Measurements from ENCODE around the gene PPP4R2.

Gene PPP4R2

DNA sequence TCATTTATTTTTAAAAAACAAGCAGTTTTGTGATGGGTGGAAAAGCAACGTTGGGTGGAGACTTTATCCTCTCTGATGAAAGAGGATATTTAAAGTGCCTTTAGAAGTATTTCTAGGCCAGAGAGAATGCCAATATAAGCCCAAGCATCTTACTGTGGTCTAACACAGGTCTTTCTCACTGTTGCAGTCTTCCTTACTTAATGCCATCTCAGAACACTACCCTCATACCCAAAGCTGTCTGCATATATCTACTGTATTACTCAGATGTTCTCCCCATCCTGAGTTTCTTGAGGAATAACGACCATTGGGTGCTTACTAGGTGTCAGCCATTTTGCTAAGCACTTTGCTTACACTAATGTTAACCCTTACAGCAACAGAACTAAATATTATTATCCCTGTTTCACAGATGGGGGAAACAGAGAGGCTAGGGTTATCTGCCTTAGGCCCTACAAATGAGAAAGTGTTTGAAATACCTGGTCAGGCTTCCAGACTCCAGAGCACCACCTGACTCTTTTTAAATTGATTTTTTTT is 35.0 kb downstream of the PPP4R2 start:
- H3K36me3 ChIP-seq (ENCODE audit: low read depth), result no peaks in the 10 kb centered on the region
- TF ChIP-seq, protein P1, sequence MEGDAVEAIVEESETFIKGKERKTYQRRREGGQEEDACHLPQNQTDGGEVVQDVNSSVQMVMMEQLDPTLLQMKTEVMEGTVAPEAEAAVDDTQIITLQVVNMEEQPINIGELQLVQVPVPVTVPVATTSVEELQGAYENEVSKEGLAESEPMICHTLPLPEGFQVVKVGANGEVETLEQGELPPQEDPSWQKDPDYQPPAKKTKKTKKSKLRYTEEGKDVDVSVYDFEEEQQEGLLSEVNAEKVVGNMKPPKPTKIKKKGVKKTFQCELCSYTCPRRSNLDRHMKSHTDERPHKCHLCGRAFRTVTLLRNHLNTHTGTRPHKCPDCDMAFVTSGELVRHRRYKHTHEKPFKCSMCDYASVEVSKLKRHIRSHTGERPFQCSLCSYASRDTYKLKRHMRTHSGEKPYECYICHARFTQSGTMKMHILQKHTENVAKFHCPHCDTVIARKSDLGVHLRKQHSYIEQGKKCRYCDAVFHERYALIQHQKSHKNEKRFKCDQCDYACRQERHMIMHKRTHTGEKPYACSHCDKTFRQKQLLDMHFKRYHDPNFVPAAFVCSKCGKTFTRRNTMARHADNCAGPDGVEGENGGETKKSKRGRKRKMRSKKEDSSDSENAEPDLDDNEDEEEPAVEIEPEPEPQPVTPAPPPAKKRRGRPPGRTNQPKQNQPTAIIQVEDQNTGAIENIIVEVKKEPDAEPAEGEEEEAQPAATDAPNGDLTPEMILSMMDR (IDR thresholded peaks at IDR 0.05; ENCODE audit: poor library complexity, severe bottlenecking), result no peak
- H3K27ac ChIP-seq (ENCODE audit: poor library complexity, severe bottlenecking), result no peak overlapping the region
- no peaks in the 10 kb centered on the region for H3K27me3 ChIP-seq (ENCODE audit: insufficient read depth, poor library complexity, severe bottlenecking)
- ATAC-seq (ENCODE audit: low read depth) (no peak), DNase-seq (ENCODE audit: low spot score) (no peak)
- H3K4me1 ChIP-seq (ENCODE audit: insufficient read depth, poor library complexity, severe bottlenecking), result peaks cover 20% of the 10 kb centered on the region
- no peaks in the 10 kb centered on the region for H3K9me3 ChIP-seq (ENCODE audit: severe bottlenecking)
- no peak overlapping the region for H3K4me3 ChIP-seq (ENCODE audit: severe bottlenecking)

- no peaks in the 10 kb centered on the region for H3K27me3 ChIP-seq (ENCODE audit: insufficient read depth, poor library complexity, severe bottlenecking)
- TF ChIP-seq, protein P1 (IDR thresholded peaks at IDR 0.05; ENCODE audit: poor library complexity, severe bottlenecking), result no peak
- DNase-seq (ENCODE audit: low spot score) (no peak), ATAC-seq (ENCODE audit: low read depth) (peak; percentile 74)
- H3K4me3 ChIP-seq (ENCODE audit: severe bottlenecking), result no peak overlapping the region
- peak overlapping the region; percentile 68 for H3K27ac ChIP-seq (ENCODE audit: poor library complexity, severe bottlenecking)
- no peaks in the 10 kb centered on the region for H3K9me3 ChIP-seq (ENCODE audit: severe bottlenecking)
- H3K36me3 ChIP-seq (ENCODE audit: low read depth), result 0 out of 2 replicates have a peak, but pooled peaks cover 4% of the 10 kb centered on the region
- H3K4me1 ChIP-seq (ENCODE audit: insufficient read depth, poor library complexity, severe bottlenecking), result peaks cover 20% of the 10 kb centered on the region
Observed at GRCh38 chr3:73036694-73037591, 40.3 kb downstream of the PPP4R2 start.

DNA sequence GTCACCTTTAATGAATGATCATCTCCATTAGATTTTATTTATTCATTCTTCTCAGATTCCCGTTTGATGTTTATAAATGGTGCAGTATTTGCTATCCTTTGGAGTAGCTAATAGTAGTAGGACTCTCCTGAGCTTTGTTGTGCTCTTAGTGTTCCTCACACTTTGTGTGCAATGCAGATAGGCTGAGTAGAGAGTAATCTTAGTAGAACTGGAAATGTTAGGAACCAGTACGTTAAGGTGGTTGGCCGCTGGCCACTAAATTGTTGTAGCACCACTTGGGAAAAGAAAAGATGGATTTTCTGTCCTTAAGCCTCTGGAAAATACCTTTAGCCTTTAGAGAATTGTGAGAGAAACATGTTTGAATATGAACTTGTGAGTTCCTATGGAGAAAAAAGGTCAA is 44.9 kb downstream of the PPP4R2 start:
- H3K4me3 ChIP-seq (ENCODE audit: severe bottlenecking), result no peak overlapping the region
- H3K4me1 ChIP-seq (ENCODE audit: insufficient read depth, poor library complexity, severe bottlenecking), result peaks cover 18% of the 10 kb centered on the region
- H3K27ac ChIP-seq (ENCODE audit: poor library complexity, severe bottlenecking), result no peak overlapping the region
- H3K36me3 ChIP-seq (ENCODE audit: low read depth), result 0 out of 2 replicates have a peak, but pooled peaks cover 9% of the 10 kb centered on the region
- H3K27me3 ChIP-seq (ENCODE audit: insufficient read depth, poor library complexity, severe bottlenecking), result no peaks in the 10 kb centered on the region
- no peaks in the 10 kb centered on the region for H3K9me3 ChIP-seq (ENCODE audit: severe bottlenecking)
- DNase-seq (ENCODE audit: low spot score) (no peak), ATAC-seq (ENCODE audit: low read depth) (no peak)
- TF ChIP-seq, protein P1 (IDR thresholded peaks at IDR 0.05; ENCODE audit: poor library complexity, severe bottlenecking), result no peak

GRCh38 chr3:73043414-73043813 is 46.8 kb downstream of the PPP4R2 start:
- Histone ChIP-seq H3K9me3 (ENCODE audit: severe bottlenecking) (no peaks in the 10 kb centered on the region), H3K27me3 (ENCODE audit: insufficient read depth, poor library complexity, severe bottlenecking) (no peaks in the 10 kb centered on the region), H3K36me3 (ENCODE audit: low read depth) (peaks cover 24% of the 10 kb centered on the region), H3K4me1 (ENCODE audit: insufficient read depth, poor library complexity, severe bottlenecking) (peaks cover 9% of the 10 kb centered on the region), H3K27ac (ENCODE audit: poor library complexity, severe bottlenecking) (no peak overlapping the region), H3K4me3 (ENCODE audit: severe bottlenecking) (no peak overlapping the region)
- DNase-seq (ENCODE audit: low spot score) (no peak), ATAC-seq (ENCODE audit: low read depth) (no peak)
- TF ChIP-seq, protein P1 (IDR thresholded peaks at IDR 0.05; ENCODE audit: poor library complexity, severe bottlenecking), result no peak

- ATAC-seq (ENCODE audit: low read depth) (no peak), DNase-seq (ENCODE audit: low spot score) (no peak)
- H3K36me3 ChIP-seq (ENCODE audit: low read depth), result peaks cover 37% of the 10 kb centered on the region
- no peaks in the 10 kb centered on the region for H3K9me3 ChIP-seq (ENCODE audit: severe bottlenecking)
- no peak overlapping the region for H3K27ac ChIP-seq (ENCODE audit: poor library complexity, severe bottlenecking)
- no peaks in the 10 kb centered on the region for H3K27me3 ChIP-seq (ENCODE audit: insufficient read depth, poor library complexity, severe bottlenecking)
- H3K4me1 ChIP-seq (ENCODE audit: insufficient read depth, poor library complexity, severe bottlenecking), result peaks cover 9% of the 10 kb centered on the region
- no peak overlapping the region for H3K4me3 ChIP-seq (ENCODE audit: severe bottlenecking)
- TF ChIP-seq, protein P1 (IDR thresholded peaks at IDR 0.05; ENCODE audit: poor library complexity, severe bottlenecking), result no peak
Observed at GRCh38 chr3:73045391-73045790, 48.8 kb downstream of the PPP4R2 start.
